Smooth muscle cell (in vitro differentiated cells): ENCODE data around the gene WNT11. TPM values are rescaled to one million over a fixed set of nuclear protein-coding genes. Genes with fewer than 3 reads are reported as not detected.

Source experiments
- DNase-seq: peaks from one replicate; lab custom pipeline; 2025; ENCODE audit not compliant: unreplicated experiment; lab: John Stamatoyannopoulos, UW
- H2AFZ ChIP-seq: fragments of 200-600 bp; sonication (generic); 2 replicates; pipeline ENCODE4 v1.6.0; 2016; ENCODE audit warnings: antibody characterized with exemption, low read depth, mild to moderate bottlenecking
- H3F3A ChIP-seq: fragments of 200-600 bp; sonication (generic); 2 replicates; pipeline ENCODE4 v1.6.0; 2017; ENCODE audit warnings: antibody characterized with exemption, low read depth
- H3K27ac ChIP-seq: fragments of 200-600 bp; sonication (generic); 2 replicates; pipeline ENCODE4 v1.5.1; 2016; ENCODE audit warnings: low read depth, mild to moderate bottlenecking
- H3K27me3 ChIP-seq: fragments of 200-600 bp; sonication (generic); 2 replicates; pipeline ENCODE4 v1.6.1; 2016; ENCODE audit warnings: low read depth, mild to moderate bottlenecking
- H3K36me3 ChIP-seq: fragments of 200-600 bp; sonication (generic); 2 replicates; pipeline ENCODE4 v1.5.1; 2016; ENCODE audit warnings: low read depth
- H3K4me1 ChIP-seq: fragments of 200-600 bp; sonication (generic); 2 replicates; pipeline ENCODE4 v1.5.1; 2016; ENCODE audit warnings: low read depth
- H3K4me2 ChIP-seq: fragments of 200-600 bp; sonication (generic); 2 replicates; pipeline ENCODE4 v1.6.0; 2016; ENCODE audit warnings: mild to moderate bottlenecking
- H3K4me3 ChIP-seq: fragments of 200-600 bp; sonication (generic); 2 replicates; pipeline ENCODE4 v1.5.1; 2016; ENCODE audit warnings: mild to moderate bottlenecking
- H3K79me2 ChIP-seq: fragments of 200-600 bp; sonication (generic); 2 replicates; pipeline ENCODE4 v1.6.0; 2016; ENCODE audit warnings: low read depth, mild to moderate bottlenecking
- H3K9ac ChIP-seq: fragments of 200-600 bp; sonication (generic); 2 replicates; pipeline ENCODE4 v1.6.0; 2016; ENCODE audit warnings: low read depth
- H3K9me3 ChIP-seq: fragments of 200-600 bp; sonication (generic); replicated peaks from 2 replicates; pipeline ENCODE4 v1.5.1; 2016; ENCODE audit warnings: low read depth
- H4K20me1 ChIP-seq: fragments of 200-600 bp; sonication (generic); 2 replicates; pipeline ENCODE4 v1.6.0; 2016; ENCODE audit warnings: low read depth
- CTCF ChIP-seq: fragments of 200-600 bp; sonication (generic); IDR thresholded peaks from 2 replicates; pipeline ENCODE4 v1.5.1; 2017; ENCODE audit warnings: borderline replicate concordance, mild to moderate bottlenecking, antibody characterized with exemption; ENCODE audit not compliant: insufficient read depth, poor library complexity, severe bottlenecking
- WGBS: methylation state at CpG from one replicate; pipeline ENCODE4 v1.1.7; 2016; ENCODE audit warnings: low lambda C conversion rate; 5-methylcytosine and 5-hydroxymethylcytosine counted together
- polyA plus RNA-seq: library from polyadenylated mRNA; unstranded; fragments of >200 nt; fragmentation: Nextera tagmentation; extraction: Ambion mirVana; gene quantifications from 2 replicates; pipeline ENCODE4 v1.2.1, GENCODE V29; 2016
- total RNA-seq: library from RNA; depleted of rRNA; stranded (reverse); fragments of >200 nt; gene quantifications from 2 replicates; pipeline ENCODE4 v1.2.3, GENCODE V29; 2014

Gene WNT11
- total and polyA plus RNA-seq, 2 experiments from 2014 or later: 12.1 to 13.5 TPM

- DNase-seq: peak; percentile 37
Measured at GRCh38 chr11:76208438-76209374, 2.4 kb upstream of the WNT11 start.

GRCh38 chr11:76207642-76208401 lies 1.5 kb upstream of the WNT11 start:
- Histone ChIP-seq H3K9me3 (no peaks in the 10 kb centered on the region), H3K4me3 (peak overlapping the region; percentile 60), H4K20me1 (peaks cover 5% of the 10 kb centered on the region), H3K4me1 (peaks cover 27% of the 10 kb centered on the region), H3K27ac (no peak overlapping the region), H3K36me3 (no peaks in the 10 kb centered on the region), H3K4me2 (peak overlapping the region; percentile 98), H3K27me3 (peaks cover 42% of the 10 kb centered on the region), H3K79me2 (no peaks in the 10 kb centered on the region), H3F3A (no peaks in the 10 kb centered on the region), H3K9ac (no peak overlapping the region), H2AFZ (peak overlapping the region; percentile 93)
- WGBS: 5% methylated on average over 38 of the region's 55 CpGs
- TF ChIP-seq CTCF: peak; percentile 95
- peak; percentile 45 for DNase-seq

More at GRCh38 chr11:76208438-76209374, 2.4 kb upstream of the WNT11 start:
- no peak overlapping the region for H3K27ac ChIP-seq
- H3K4me2 ChIP-seq: peak overlapping the region; percentile 98
- 2% methylated on average over 60 of the region's 79 CpGs for WGBS
- H3K9ac ChIP-seq: no peak overlapping the region
- peak overlapping the region; percentile 60 for H3K4me3 ChIP-seq
- H2AFZ ChIP-seq: peak overlapping the region; percentile 93
- H3K4me1 ChIP-seq: peaks cover 27% of the 10 kb centered on the region
- no peaks in the 10 kb centered on the region for H3K36me3 ChIP-seq
- H3K79me2 ChIP-seq: no peaks in the 10 kb centered on the region
- TF ChIP-seq CTCF: peak; percentile 95
- H3K9me3 ChIP-seq: no peaks in the 10 kb centered on the region
- no peaks in the 10 kb centered on the region for H3F3A ChIP-seq
- peaks cover 5% of the 10 kb centered on the region for H4K20me1 ChIP-seq
- peaks cover 51% of the 10 kb centered on the region for H3K27me3 ChIP-seq

- TF ChIP-seq CTCF: no peak
- Histone ChIP-seq H2AFZ (peak overlapping the region; percentile 20), H3K9me3 (no peaks in the 10 kb centered on the region), H3K36me3 (no peaks in the 10 kb centered on the region), H3K4me1 (peaks cover 27% of the 10 kb centered on the region), H3K9ac (no peak overlapping the region), H3F3A (no peaks in the 10 kb centered on the region), H3K27me3 (peaks cover 25% of the 10 kb centered on the region), H4K20me1 (peaks cover 3% of the 10 kb centered on the region), H3K79me2 (no peaks in the 10 kb centered on the region), H3K4me2 (peak overlapping the region; percentile 98), H3K27ac (no peak overlapping the region), H3K4me3 (peak overlapping the region; percentile 56)
- no peak for DNase-seq
- WGBS: 0% methylated on average over 18 of the region's 18 CpGs
Measured at GRCh38 chr11:76206077-76206326, 300 bp downstream of the WNT11 start.
